ENCODE results near the gene INPP4B.

- TF ChIP-seq EZH2 (IDR thresholded peaks at IDR 0.05; ENCODE audit: borderline replicate concordance, insufficient read depth, low read depth, low read length, poor library complexity, severe bottlenecking) (no peak), CTCF (IDR thresholded peaks at IDR 0.05) (no peak)
Observed at GRCh38 chr4:142777045-142777743, 68.9 kb downstream of the INPP4B start.

Measured in B cell (primary cell).